ENCODE results near the gene RELA. TPM values are rescaled to one million over a fixed set of nuclear protein-coding genes. Genes with fewer than 3 reads are reported as not detected.

Gene RELA
- total and polyA plus RNA-seq, 8 donors: 51.3 to 70.6 (median 58.8) TPM

DNA sequence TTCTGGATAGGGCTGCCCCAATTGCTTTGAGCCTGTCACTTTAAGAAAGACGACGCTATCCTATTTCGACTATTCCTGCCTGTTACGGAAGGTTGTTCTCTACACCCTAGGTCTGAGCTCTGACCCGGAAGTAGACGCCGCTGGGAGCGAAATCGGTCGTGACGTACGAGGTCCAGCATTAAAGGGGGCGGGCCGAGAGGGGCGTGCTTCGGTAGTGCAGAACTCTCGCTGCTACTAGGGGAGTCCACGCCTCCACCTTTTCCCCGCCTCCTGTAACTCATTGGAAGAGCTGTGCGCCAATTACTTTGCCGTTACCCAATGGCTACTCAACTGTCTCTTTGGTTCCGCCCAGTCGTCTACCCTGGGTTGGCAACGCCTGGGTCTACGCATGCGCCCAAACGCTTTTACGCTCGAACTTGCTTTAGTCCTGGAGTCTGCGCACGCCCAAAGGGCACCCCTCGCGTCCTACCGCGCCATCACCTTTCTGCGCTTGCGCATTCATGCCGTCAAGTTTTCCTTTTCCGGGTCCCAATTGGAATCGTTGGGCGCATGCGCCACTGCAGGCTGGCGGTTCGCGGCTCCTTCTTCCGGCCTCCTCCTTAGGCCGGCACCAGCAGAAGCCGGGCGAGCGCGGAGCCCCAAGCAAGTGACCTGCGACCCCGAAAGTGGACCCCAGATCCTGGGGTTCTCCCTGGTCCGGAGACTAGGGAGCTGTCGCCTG is 47.3 kb downstream of the RELA start, which contains the start of gene PCNX3:
PCNX3 (plus strand) TSS at position 548 of the 721 bp plus-strand sequence. CDS start 536 bp downstream, outside the sequence.
- peak; percentile 98 to 100 (median 100) for DNase-seq
- intact Hi-C loops (cut with DNase I): no loop called here
- ATAC-seq: peak; percentile 84
- peak within 1 kb of the TSS; percentile 84 to 89 for H3K27ac ChIP-seq
- peak within 1 kb of the TSS; percentile 72 to 100 for H3K4me3 ChIP-seq
- H3K27me3 ChIP-seq: no peaks in the 10 kb centered on the region
- TF ChIP-seq CTCF (IDR thresholded peaks at IDR 0.05): no peak
- H3K4me1 ChIP-seq: peaks cover 37 to 51% of the 10 kb centered on the region in 2 donors
- peaks cover 0 to 37% of the 10 kb centered on the region in 2 donors for H3K36me3 ChIP-seq
- no peaks in the 10 kb centered on the region for H3K9me3 ChIP-seq

DNA sequence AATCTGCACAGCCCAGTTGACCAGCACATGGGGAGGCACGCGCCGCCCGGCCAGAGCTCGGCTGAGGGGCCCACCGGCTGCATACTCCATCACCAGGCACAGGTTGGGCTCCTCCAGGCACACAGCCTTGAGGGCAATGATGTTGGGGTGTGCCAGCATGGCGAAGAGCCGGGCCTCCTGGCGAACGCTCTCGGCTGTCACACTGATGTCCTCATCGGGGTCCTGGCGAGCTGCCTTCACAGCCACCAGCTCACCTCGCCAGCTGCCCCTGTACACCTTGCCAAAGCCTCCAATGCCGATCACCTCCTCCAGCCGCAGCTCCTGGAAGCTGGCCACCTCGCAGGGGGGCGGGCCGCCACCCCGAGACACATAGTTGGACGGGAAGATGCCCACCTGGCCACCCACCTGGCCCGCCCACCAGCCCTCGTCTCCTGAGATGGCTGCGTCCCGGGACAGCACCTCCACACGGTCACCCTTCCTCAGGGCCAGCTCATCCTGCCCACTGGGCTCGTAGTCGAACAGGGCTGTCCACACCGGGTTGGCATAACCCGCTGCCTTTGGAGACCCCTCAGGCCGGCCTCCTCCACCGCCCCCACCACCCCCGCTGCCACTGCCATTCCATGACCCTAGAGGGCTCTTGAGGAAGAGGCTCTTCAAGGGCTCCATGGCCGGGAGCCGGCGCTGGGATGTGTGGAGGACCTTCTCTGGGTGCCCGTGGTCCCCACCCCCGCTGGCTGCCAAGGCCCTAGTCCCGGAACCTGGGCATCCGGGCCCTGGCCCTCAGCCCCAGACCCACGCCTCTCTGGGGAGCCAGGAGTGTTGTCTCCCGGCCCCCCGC is 49.4 kb downstream of the RELA start:
- intact Hi-C loops (cut with DNase I): no loop called here
- peak overlapping the region; percentile 68 to 72 for H3K4me3 ChIP-seq
- peak; percentile 0 for ATAC-seq
- DNase-seq: peak in 1 of 4 donors; percentile 85
- H3K9me3 ChIP-seq: no peaks in the 10 kb centered on the region
- peak overlapping the region; percentile 84 to 89 for H3K27ac ChIP-seq
- no peak for TF ChIP-seq CTCF (IDR thresholded peaks at IDR 0.05)
- peaks cover 0 to 34% of the 10 kb centered on the region in 2 donors for H3K36me3 ChIP-seq
- H3K27me3 ChIP-seq: no peaks in the 10 kb centered on the region
- peaks cover 46 to 72% of the 10 kb centered on the region in 2 donors for H3K4me1 ChIP-seq

DNA sequence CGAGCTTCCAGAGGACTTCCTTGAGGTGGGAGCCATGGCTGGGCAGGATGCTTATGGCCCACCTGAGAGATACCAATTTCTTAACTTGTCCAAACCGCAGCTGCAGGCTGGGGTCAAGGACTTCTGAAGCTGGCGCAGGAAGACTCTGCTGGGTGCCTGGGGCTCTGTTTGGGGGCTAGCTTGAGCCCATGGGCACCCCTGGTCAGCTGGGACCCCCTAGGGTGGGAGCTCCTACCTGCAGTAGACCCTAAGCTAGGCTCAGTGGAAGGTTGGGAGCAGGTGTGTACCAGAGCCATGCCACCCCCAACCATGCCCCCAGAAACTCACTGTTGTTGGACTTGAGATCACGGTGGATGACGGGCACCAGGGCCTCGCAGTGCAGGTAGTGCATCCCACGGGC is 50.0 kb downstream of the RELA start:
- Histone ChIP-seq H3K27ac (peak overlapping the region; percentile 84 to 89), H3K9me3 (no peaks in the 10 kb centered on the region), H3K4me1 (peaks cover 47 to 74% of the 10 kb centered on the region in 2 donors), H3K36me3 (peaks cover 0 to 34% of the 10 kb centered on the region in 2 donors), H3K4me3 (peak overlapping the region; percentile 68 to 72), H3K27me3 (no peaks in the 10 kb centered on the region)
- intact Hi-C loops (cut with DNase I): no loop called here
- ATAC-seq (no peak), DNase-seq (no peak)
- no peak for TF ChIP-seq CTCF (IDR thresholded peaks at IDR 0.05)

- H3K27me3 ChIP-seq: no peaks in the 10 kb centered on the region
- H3K27ac ChIP-seq: peak overlapping the region; percentile 84 to 89
- DNase-seq (no peak), ATAC-seq (no peak)
- H3K4me3 ChIP-seq: peak overlapping the region; percentile 68 to 72
- peaks cover 47 to 72% of the 10 kb centered on the region in 2 donors for H3K4me1 ChIP-seq
- H3K9me3 ChIP-seq: no peaks in the 10 kb centered on the region
- no peak for TF ChIP-seq CTCF (IDR thresholded peaks at IDR 0.05)
- intact Hi-C loops (cut with DNase I): no loop called here
- peaks cover 0 to 34% of the 10 kb centered on the region in 2 donors for H3K36me3 ChIP-seq
Observed at GRCh38 chr11:65611758-65612603, 50.7 kb downstream of the RELA start.

Measured in left lung (tissue), 10 donors.